Right lobe of liver (tissue), 4 donors: ENCODE results near the gene ZFHX2.

Experiments
- POLR2A ChIP-seq: fragments of 450-650 bp; IDR thresholded peaks from one replicate; pipeline ENCODE4 v1.6.1; 2017; ENCODE audit warnings: antibody characterized with exemption, mild to moderate bottlenecking
- TF ChIP-seq, protein P1 (sequence below), 4 donors: fragments of 200-600 bp in 3 of 4; fragments of 450-650 bp in 1 of 4; IDR thresholded peaks; one replicate each; pipeline versions ENCODE4 v1.5.1 to v1.8.0; 2016 to 2022; ENCODE audit warnings: antibody characterized with exemption in 4 of 4, mild to moderate bottlenecking in 2 of 4
- donor health status: DM: no; HTN: no; CAD: no.
- donor health status: DM: no; HTN: no; CAD: no.
- donor health status: DM: no; HTN: yes; CAD: no.

- TF ChIP-seq, protein P1, sequence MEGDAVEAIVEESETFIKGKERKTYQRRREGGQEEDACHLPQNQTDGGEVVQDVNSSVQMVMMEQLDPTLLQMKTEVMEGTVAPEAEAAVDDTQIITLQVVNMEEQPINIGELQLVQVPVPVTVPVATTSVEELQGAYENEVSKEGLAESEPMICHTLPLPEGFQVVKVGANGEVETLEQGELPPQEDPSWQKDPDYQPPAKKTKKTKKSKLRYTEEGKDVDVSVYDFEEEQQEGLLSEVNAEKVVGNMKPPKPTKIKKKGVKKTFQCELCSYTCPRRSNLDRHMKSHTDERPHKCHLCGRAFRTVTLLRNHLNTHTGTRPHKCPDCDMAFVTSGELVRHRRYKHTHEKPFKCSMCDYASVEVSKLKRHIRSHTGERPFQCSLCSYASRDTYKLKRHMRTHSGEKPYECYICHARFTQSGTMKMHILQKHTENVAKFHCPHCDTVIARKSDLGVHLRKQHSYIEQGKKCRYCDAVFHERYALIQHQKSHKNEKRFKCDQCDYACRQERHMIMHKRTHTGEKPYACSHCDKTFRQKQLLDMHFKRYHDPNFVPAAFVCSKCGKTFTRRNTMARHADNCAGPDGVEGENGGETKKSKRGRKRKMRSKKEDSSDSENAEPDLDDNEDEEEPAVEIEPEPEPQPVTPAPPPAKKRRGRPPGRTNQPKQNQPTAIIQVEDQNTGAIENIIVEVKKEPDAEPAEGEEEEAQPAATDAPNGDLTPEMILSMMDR (IDR thresholded peaks at IDR 0.05), result no peak
- no peak for TF ChIP-seq POLR2A
Measured at GRCh38 chr14:23600322-23600707, 48.8 kb upstream of the ZFHX2 start.
